NB4 (cell line): ENCODE measurements around the gene FTSJ3.

Experiments used
- DNase-seq: peaks from one replicate; pipeline ENCODE4 v3.0.0; 2010; ENCODE audit warnings: low read depth
- H3K4me3 ChIP-seq: one replicate; pipeline ENCODE4 v1.5.1; 2011; ENCODE audit warnings: mild to moderate bottlenecking, low read depth, low read length, moderate library complexity
- CTCF ChIP-seq: IDR thresholded peaks from one replicate; pipeline ENCODE4 v1.5.1; 2012; ENCODE audit warnings: low read depth, low read length
- MYC ChIP-seq: IDR thresholded peaks from 2 replicates; pipeline ENCODE4 v1.6.1; 2011; ENCODE audit warnings: low read depth, low read length
- POLR2A ChIP-seq: IDR thresholded peaks from 2 replicates; pipeline ENCODE4 v1.6.1; 2011; ENCODE audit warnings: mild to moderate bottlenecking; ENCODE audit not compliant: insufficient read length; ENCODE audit errors: extremely low read depth
- TF ChIP-seq, protein P1 (sequence below): IDR thresholded peaks from 2 replicates; pipeline ENCODE4 v1.6.1; 2011; ENCODE audit warnings: low read depth, low read length

Gene FTSJ3

DNA sequence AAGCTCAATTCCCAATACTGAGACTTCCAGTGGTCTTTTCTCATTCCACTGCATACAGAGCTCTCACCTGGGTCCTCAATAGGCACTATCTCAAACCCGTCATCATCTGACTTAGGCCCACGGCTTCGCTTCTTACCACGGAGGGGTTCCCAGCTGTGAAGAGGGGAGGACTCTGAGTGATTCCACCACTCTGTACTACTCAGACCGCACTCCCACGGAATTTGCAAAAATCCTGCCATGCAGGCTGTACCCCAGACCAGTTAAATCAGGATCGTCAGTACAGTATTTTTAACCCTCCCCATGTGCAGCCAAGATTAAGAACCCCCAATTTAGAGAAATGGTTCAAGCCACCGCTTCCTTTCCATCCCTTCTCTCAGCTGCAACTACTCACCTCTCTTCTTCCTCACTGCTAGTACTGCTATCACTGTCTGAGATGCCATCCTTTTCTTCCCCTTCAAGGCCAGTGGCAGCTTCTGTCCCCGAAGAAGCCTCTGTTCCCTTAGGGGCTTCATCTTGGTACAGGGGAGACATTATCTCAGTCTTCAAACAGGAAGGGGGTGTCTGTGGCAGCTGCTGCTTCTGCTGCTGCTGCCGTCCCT lies 6.4 kb downstream of the FTSJ3 start:
- TF ChIP-seq CTCF (no peak), MYC (no peak), POLR2A (no peak)
- TF ChIP-seq, protein P1, sequence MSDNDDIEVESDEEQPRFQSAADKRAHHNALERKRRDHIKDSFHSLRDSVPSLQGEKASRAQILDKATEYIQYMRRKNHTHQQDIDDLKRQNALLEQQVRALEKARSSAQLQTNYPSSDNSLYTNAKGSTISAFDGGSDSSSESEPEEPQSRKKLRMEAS, result no peak
- H3K4me3 ChIP-seq, result no peak overlapping the region
- DNase-seq, result no peak

DNA sequence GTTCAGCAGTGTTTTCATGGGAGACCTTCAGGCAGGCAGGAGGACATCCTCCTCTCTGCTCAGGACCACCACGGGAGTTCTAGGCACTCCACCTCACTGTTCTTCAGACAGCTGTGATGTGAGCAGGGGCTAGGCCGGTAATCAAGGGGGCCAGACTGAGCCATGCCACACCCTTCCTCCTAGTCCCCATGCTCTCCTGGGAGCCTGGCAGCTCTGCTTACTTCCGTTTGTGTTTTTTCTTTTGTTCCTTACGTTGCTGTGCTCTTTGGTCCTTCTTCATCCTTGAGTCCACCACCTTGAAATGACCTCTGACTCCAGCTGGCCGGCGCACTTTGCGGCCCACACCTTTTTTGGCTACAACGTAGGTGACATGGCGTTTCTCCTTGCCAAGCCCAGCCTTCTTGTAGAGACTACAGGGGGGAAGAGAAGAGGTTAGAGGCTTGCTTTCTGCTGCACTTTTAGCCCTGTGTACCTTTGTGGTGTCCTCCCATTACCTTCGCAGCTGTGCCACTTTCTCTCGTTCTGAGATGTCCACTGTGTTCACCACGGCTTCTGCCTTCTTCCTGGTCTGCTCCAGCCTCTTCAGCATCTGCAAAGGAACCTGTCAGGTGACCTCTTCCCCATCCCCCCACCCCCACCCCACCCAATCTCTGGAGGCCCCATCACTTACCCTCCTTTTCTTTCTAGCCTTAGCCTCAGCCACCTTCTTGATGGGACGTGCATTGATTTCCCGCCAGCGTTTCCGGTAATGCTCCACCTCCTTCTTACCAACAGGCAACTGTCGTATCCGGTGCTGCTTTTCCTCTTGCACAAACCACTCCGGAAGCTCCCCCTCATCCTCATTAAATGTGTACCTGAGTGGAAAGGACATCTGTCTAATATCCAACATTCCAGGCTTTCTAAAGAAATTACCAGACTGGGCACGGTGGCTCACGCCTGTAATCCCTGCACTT lies 7.6 kb downstream of the FTSJ3 start:
- H3K4me3 ChIP-seq, result no peak overlapping the region
- no peak for DNase-seq
- TF ChIP-seq POLR2A (no peak), CTCF (no peak), MYC (no peak)
- TF ChIP-seq, protein P1, result no peak

- TF ChIP-seq POLR2A (no peak), MYC (no peak), CTCF (no peak)
- TF ChIP-seq, protein P1, result no peak
- no peak for DNase-seq
- no peak overlapping the region for H3K4me3 ChIP-seq
Measured at GRCh38 chr17:63819131-63819530, 8.3 kb downstream of the FTSJ3 start.

- no peak for DNase-seq
- no peak overlapping the region for H3K4me3 ChIP-seq
- TF ChIP-seq, protein P1, result no peak
- TF ChIP-seq MYC (no peak), POLR2A (no peak), CTCF (no peak)
Measured at GRCh38 chr17:63817736-63818385, 9.6 kb downstream of the FTSJ3 start.

GRCh38 chr17:63816669-63817068 lies 10.8 kb downstream of the FTSJ3 start:
- H3K4me3 ChIP-seq, result no peak overlapping the region
- DNase-seq, result no peak
- TF ChIP-seq, protein P1, result no peak
- TF ChIP-seq MYC, result no peak
- no peak for TF ChIP-seq POLR2A
- no peak for TF ChIP-seq CTCF
